ENCODE measurements around the gene OSBPL3. TPM values are rescaled to one million over a fixed set of nuclear protein-coding genes. Genes with fewer than 3 reads are reported as not detected.
A peak's percentile ranks its signal among the peaks of the same experiment; 100 is the strongest.

Gene OSBPL3
- total and polyA plus RNA-seq, 2 experiments from 2014 or later = 21.8 to 25.8 TPM

DNA sequence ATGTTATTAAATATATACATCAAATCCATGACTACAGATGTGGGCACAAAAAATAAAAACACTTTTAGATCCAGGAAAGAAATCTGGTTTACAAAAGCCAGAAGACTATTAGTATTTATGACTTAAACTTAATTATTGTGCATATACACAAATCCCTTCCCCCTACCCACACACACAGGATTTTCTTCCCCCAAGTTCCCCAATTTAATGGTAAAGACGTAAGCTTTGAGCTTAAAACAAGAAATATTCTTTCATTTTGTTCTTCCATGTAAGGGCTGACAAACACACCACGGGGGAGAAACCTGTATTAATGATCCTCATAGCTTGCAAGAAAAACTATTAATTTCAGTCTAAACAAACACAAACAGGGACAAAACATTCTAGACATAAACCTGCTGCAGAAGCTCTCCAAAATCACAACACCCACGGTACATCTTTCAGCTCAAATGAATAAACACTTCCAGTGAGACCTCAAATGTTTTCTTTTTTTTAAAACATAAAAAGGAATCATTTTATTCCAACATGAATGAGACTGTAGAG, 28.5 kb downstream of the OSBPL3 start:
- DNase-seq = no peak
- Histone ChIP-seq H4K20me1 (ENCODE audit: insufficient read depth) (no peaks in the 10 kb centered on the region; the same call in 1 of the 2 replicates), H3K4me1 (ENCODE audit: insufficient read depth) (peaks cover 21% of the 10 kb centered on the region), H3K27me3 (replicated peaks; ENCODE audit: insufficient read depth) (no peaks in the 10 kb centered on the region), H3F3A (ENCODE audit: insufficient read depth) (peaks cover 4% of the 10 kb centered on the region; the same call in 1 of the 2 replicates), H3K4me3 (no peak overlapping the region), H3K9ac (no peak overlapping the region), H3K79me2 (ENCODE audit: insufficient read depth) (peaks cover 100% of the 10 kb centered on the region), H3K36me3 (ENCODE audit: low read depth) (no peaks in the 10 kb centered on the region), H3K9me2 (ENCODE audit: insufficient read depth) (no peaks in the 10 kb centered on the region), H3K4me2 (ENCODE audit: unreplicated experiment) (no peak overlapping the region), H2AFZ (no peak overlapping the region), H3K27ac (no peak overlapping the region), H3K9me3 (ENCODE audit: low read depth) (no peaks in the 10 kb centered on the region)
- TF ChIP-seq EZH2 (IDR thresholded peaks at IDR 0.05; ENCODE audit: insufficient read depth, poor library complexity, severe bottlenecking) (no peak), EZH2phosphoT487 (IDR thresholded peaks at IDR 0.05; ENCODE audit: insufficient read depth, low read depth) (no peak)
- 93 to 94% methylated on average over 3 of the region's 3 CpGs for WGBS, 2 experiments (ENCODE audit: low coverage in 1 of 2, low lambda C conversion rate in 2 of 2, missing lambda C conversion rate in 2 of 2)
- in situ Hi-C loops (cut with MboI) = no loop called here

DNA sequence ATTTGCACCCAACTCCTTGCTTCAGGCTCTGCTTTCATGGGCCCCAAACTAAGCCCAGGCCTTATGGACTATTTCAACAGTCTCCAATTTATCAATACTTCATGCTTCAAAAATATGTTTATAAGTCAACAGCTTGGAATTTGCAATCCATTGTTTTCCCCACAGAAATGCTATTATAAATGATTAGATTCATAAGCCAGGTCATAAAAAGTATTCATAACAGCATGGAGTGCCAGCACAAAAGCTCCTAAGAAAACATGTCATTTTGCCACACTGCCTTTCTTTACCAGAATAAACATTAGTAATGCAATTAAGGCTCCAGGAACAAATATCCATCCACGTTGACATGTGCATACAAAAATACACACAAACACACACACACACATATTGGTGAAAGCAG, 30.1 kb downstream of the OSBPL3 start:
- H3K79me2 ChIP-seq (ENCODE audit: insufficient read depth) = peaks cover 100% of the 10 kb centered on the region
- H3K9me3 ChIP-seq (ENCODE audit: low read depth) = no peaks in the 10 kb centered on the region
- no peak overlapping the region for H3K9ac ChIP-seq
- H3K9me2 ChIP-seq (ENCODE audit: insufficient read depth) = no peaks in the 10 kb centered on the region
- H4K20me1 ChIP-seq (ENCODE audit: insufficient read depth) = no peaks in the 10 kb centered on the region
- H2AFZ ChIP-seq = no peak overlapping the region
- no peak for DNase-seq
- TF ChIP-seq EZH2 (IDR thresholded peaks at IDR 0.05; ENCODE audit: insufficient read depth, poor library complexity, severe bottlenecking) (no peak), EZH2phosphoT487 (IDR thresholded peaks at IDR 0.05; ENCODE audit: insufficient read depth, low read depth) (no peak)
- WGBS, 2 experiments (ENCODE audit: low coverage in 1 of 2, low lambda C conversion rate in 2 of 2, missing lambda C conversion rate in 2 of 2) = 54 to 55% methylated on average over 1 of the region's 1 CpG
- in situ Hi-C loops (cut with MboI) = no loop called here
- H3K27me3 ChIP-seq (replicated peaks; ENCODE audit: insufficient read depth) = no peaks in the 10 kb centered on the region
- no peak overlapping the region for H3K27ac ChIP-seq
- H3K4me1 ChIP-seq (ENCODE audit: insufficient read depth) = peaks cover 10% of the 10 kb centered on the region; the same call in 1 of the 2 replicates
- H3K4me3 ChIP-seq = no peak overlapping the region
- no peak overlapping the region for H3K4me2 ChIP-seq (ENCODE audit: unreplicated experiment)
- no peaks in the 10 kb centered on the region for H3K36me3 ChIP-seq (ENCODE audit: low read depth)
- H3F3A ChIP-seq (ENCODE audit: insufficient read depth) = no peaks in the 10 kb centered on the region; the same call in 1 of the 2 replicates

DNA sequence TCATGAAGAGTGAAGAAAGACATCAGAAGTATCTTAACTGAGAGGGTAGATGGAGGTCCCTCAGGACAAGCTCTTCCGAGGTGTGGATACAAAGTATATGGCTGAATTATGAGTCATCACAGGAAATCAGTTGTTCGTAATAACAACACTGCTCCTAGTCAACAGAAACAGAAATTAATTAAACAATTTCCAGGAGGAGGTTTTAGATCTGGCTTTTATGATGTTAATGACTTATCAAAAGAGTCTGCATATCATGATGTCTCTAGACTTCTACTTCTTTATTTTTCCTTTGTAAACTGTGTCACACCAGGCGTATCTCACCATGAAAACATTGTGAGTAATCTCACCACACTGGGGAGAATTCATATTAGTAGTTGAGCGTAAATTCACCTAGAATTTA, 31.2 kb downstream of the OSBPL3 start:
- Histone ChIP-seq H3K4me2 (ENCODE audit: unreplicated experiment) (no peak overlapping the region), H2AFZ (no peak overlapping the region), H3K9ac (no peak overlapping the region), H3K9me2 (ENCODE audit: insufficient read depth) (no peaks in the 10 kb centered on the region), H4K20me1 (ENCODE audit: insufficient read depth) (no peaks in the 10 kb centered on the region), H3K27ac (no peak overlapping the region), H3K79me2 (ENCODE audit: insufficient read depth) (peaks cover 100% of the 10 kb centered on the region), H3K27me3 (replicated peaks; ENCODE audit: insufficient read depth) (no peaks in the 10 kb centered on the region), H3K9me3 (ENCODE audit: low read depth) (no peaks in the 10 kb centered on the region), H3F3A (ENCODE audit: insufficient read depth) (no peaks in the 10 kb centered on the region; the same call in 1 of the 2 replicates), H3K4me3 (no peak overlapping the region), H3K36me3 (ENCODE audit: low read depth) (no peaks in the 10 kb centered on the region), H3K4me1 (ENCODE audit: insufficient read depth) (peaks cover 10% of the 10 kb centered on the region; the same call in 1 of the 2 replicates)
- DNase-seq = peak; percentile 36
- WGBS, 2 experiments (ENCODE audit: low coverage in 1 of 2, low lambda C conversion rate in 2 of 2, missing lambda C conversion rate in 2 of 2) = 75 to 79% methylated on average over 4 of the region's 4 CpGs
- in situ Hi-C loops (cut with MboI) = no loop called here
- TF ChIP-seq EZH2phosphoT487 (IDR thresholded peaks at IDR 0.05; ENCODE audit: insufficient read depth, low read depth) = no peak
- no peak for TF ChIP-seq EZH2 (IDR thresholded peaks at IDR 0.05; ENCODE audit: insufficient read depth, poor library complexity, severe bottlenecking)

DNA sequence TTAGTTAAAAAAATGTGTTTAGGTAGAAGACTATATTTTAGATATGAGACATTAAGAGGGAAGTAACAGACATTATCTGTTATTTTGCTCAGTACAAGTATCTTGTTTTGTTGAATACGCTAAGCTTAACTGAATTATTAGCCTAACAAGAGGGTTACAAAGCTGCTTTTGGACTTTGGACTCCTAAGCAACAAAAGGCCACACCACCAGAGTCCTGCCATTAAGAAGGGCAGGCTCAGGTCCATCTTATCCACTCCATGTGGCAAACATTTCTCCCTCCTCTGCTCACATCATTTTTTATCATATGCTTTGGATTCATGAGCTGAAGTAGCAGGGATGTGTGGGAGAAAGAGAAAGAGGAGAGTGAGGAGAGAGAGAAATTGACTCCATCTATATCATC, 33.5 kb downstream of the OSBPL3 start:
- in situ Hi-C loops (cut with MboI) = no loop called here
- Histone ChIP-seq H4K20me1 (ENCODE audit: insufficient read depth) (no peaks in the 10 kb centered on the region), H3K9ac (no peak overlapping the region), H3K4me3 (no peak overlapping the region), H3K9me3 (ENCODE audit: low read depth) (no peaks in the 10 kb centered on the region), H3K27ac (no peak overlapping the region), H3K9me2 (ENCODE audit: insufficient read depth) (no peaks in the 10 kb centered on the region), H3K4me2 (ENCODE audit: unreplicated experiment) (no peak overlapping the region), H3F3A (ENCODE audit: insufficient read depth) (no peaks in the 10 kb centered on the region; the same call in 1 of the 2 replicates), H3K27me3 (replicated peaks; ENCODE audit: insufficient read depth) (no peaks in the 10 kb centered on the region), H2AFZ (no peak overlapping the region), H3K36me3 (ENCODE audit: low read depth) (no peaks in the 10 kb centered on the region), H3K4me1 (ENCODE audit: insufficient read depth) (peaks cover 10% of the 10 kb centered on the region; the same call in 1 of the 2 replicates), H3K79me2 (ENCODE audit: insufficient read depth) (peaks cover 100% of the 10 kb centered on the region)
- DNase-seq = no peak
- TF ChIP-seq EZH2 (IDR thresholded peaks at IDR 0.05; ENCODE audit: insufficient read depth, poor library complexity, severe bottlenecking) = no peak
- no peak for TF ChIP-seq EZH2phosphoT487 (IDR thresholded peaks at IDR 0.05; ENCODE audit: insufficient read depth, low read depth)
- 92 to 96% methylated on average over 1 of the region's 1 CpG for WGBS, 2 experiments (ENCODE audit: low coverage in 1 of 2, low lambda C conversion rate in 2 of 2, missing lambda C conversion rate in 2 of 2)

Data from GM23248 (cell line).